Hepatic stellate cell (primary cell): Measurements from ENCODE around the gene KLF17.
"Not testable (repeated sequence)": the region's sequence is repeated elsewhere in the genome, so short reads cannot be mapped to it uniquely, and the experiment has no call there.

Experiments used
- DNase-seq: peaks from one replicate; pipeline ENCODE4 v3.0.0; 2011; ENCODE audit warnings: low spot score

KLF17 gene

GRCh38 chr1:44108971-44109370 lies 9.7 kb upstream of the KLF17 start:
- DNase-seq, result no peak

- DNase-seq, result no peak
Measured at GRCh38 chr1:44110916-44111315, 7.7 kb upstream of the KLF17 start.

GRCh38 chr1:44111861-44112260 lies 6.8 kb upstream of the KLF17 start:
- no peak for DNase-seq

GRCh38 chr1:44112486-44112885 lies 6.1 kb upstream of the KLF17 start:
- no peak for DNase-seq

- DNase-seq, result no peak
Measured at GRCh38 chr1:44113095-44113609, 5.5 kb upstream of the KLF17 start.

- DNase-seq, result no peak
Measured at GRCh38 chr1:44114098-44114497, 4.5 kb upstream of the KLF17 start.

GRCh38 chr1:44117272-44117671 lies 1.3 kb upstream of the KLF17 start:
- DNase-seq, result not testable (repeated sequence)

- DNase-seq, result no peak
Measured at GRCh38 chr1:44119525-44119924, 904 bp downstream of the KLF17 start.

- DNase-seq, result no peak
Measured at GRCh38 chr1:44120398-44120949, 1.9 kb downstream of the KLF17 start.

GRCh38 chr1:44129616-44130500 lies 11.2 kb downstream of the KLF17 start:
- no peak for DNase-seq

GRCh38 chr1:44131411-44131810 lies 12.8 kb downstream of the KLF17 start:
- no peak for DNase-seq

GRCh38 chr1:44134071-44134920 lies 15.7 kb downstream of the KLF17 start:
- DNase-seq, result no peak

GRCh38 chr1:44135886-44136285 lies 17.3 kb downstream of the KLF17 start:
- no peak for DNase-seq

GRCh38 chr1:44138239-44138638 lies 19.6 kb downstream of the KLF17 start:
- no peak for DNase-seq

GRCh38 chr1:44139565-44139964 lies 20.9 kb downstream of the KLF17 start:
- DNase-seq, result not testable (repeated sequence)

GRCh38 chr1:44141531-44141930 lies 22.9 kb downstream of the KLF17 start, which contains the start of gene KLF18:
KLF18 (minus strand) TSS chr1:44141631; CDS start chr1:44141631, 0 bp downstream.
- no peak for DNase-seq

GRCh38 chr1:44144962-44145756 lies 26.5 kb downstream of the KLF17 start:
- DNase-seq, result no peak

GRCh38 chr1:44146536-44147361 lies 28.1 kb downstream of the KLF17 start:
- no peak for DNase-seq

- DNase-seq, result no peak
Measured at GRCh38 chr1:44147582-44147981, 29.0 kb downstream of the KLF17 start.

GRCh38 chr1:44151332-44151731 lies 32.7 kb downstream of the KLF17 start:
- no peak for DNase-seq

GRCh38 chr1:44151808-44152207 lies 33.2 kb downstream of the KLF17 start:
- DNase-seq, result no peak
